ENCODE results near the gene MAP3K7. TPM values are rescaled to one million over a fixed set of nuclear protein-coding genes. Genes with fewer than 3 reads are reported as not detected.

Gene MAP3K7
- total and polyA plus RNA-seq, 2 of the 8 experiments (the other 6 are each of a cell fraction or from before 2014, with no cell fraction given) = 27.3 to 34.8 TPM

GRCh38 chr6:90493332-90493731 lies 93.5 kb downstream of the MAP3K7 start (continued):
- TF ChIP-seq CHD7 (IDR thresholded peaks at IDR 0.05; ENCODE audit: insufficient replicate concordance, low read length) = no peak
- no peak for TF ChIP-seq KDM5A (IDR thresholded peaks at IDR 0.05; ENCODE audit: low read length)
- no peak for TF ChIP-seq TCF12 (IDR thresholded peaks at IDR 0.05; ENCODE audit: low read depth, low read length)
- no peak for TF ChIP-seq SIX5 (IDR thresholded peaks at IDR 0.05; ENCODE audit: low read depth, low read length)
- TF ChIP-seq TAF1 (IDR thresholded peaks at IDR 0.05; ENCODE audit: low read depth, low read length) = no peak
- no peak for TF ChIP-seq JUND (IDR thresholded peaks at IDR 0.05; ENCODE audit: low read length)
- TF ChIP-seq E2F6 (IDR thresholded peaks at IDR 0.05) = no peak
- no peak for TF ChIP-seq SIRT6 (IDR thresholded peaks at IDR 0.05; ENCODE audit: low read length)
- TF ChIP-seq POU5F1 (IDR thresholded peaks at IDR 0.05; ENCODE audit: low read depth, low read length) = no peak

Data from H1 (cell line).